Liver (tissue), 9 donors: ENCODE data around the gene EN1. TPM values are rescaled to one million over a fixed set of nuclear protein-coding genes. Genes with fewer than 3 reads are reported as not detected.

Source experiments
- DNase-seq: peaks from one replicate; pipeline ENCODE4 v3.0.0-alpha.2; 2017; ENCODE audit warnings: low spot score
- H3K27ac ChIP-seq, 2 donors: one replicate each; pipeline ENCODE4 v1.7.0; 2013; ENCODE audit warnings: inconsistent platforms in 2 of 2, low read length in 2 of 2, control low read depth in 1 of 2, low read depth in 1 of 2, mild to moderate bottlenecking in 1 of 2
- H3K27me3 ChIP-seq, 4 donors: one replicate each; pipeline versions ENCODE4 v1.6.1 to v1.7.0; 2013; ENCODE audit warnings: low read length in 3 of 4, inconsistent platforms in 1 of 4, mild to moderate bottlenecking in 1 of 4, moderate library complexity in 1 of 4; ENCODE audit not compliant: control insufficient read depth in 4 of 4, insufficient read depth in 4 of 4
- H3K36me3 ChIP-seq, 4 donors: one replicate each; pipeline versions ENCODE4 v1.6.1 to v1.7.0; 2013; ENCODE audit warnings: low read length in 3 of 4, mild to moderate bottlenecking in 3 of 4, low read depth in 1 of 4, moderate library complexity in 1 of 4; ENCODE audit not compliant: control insufficient read depth in 4 of 4, insufficient read depth in 3 of 4
- H3K4me1 ChIP-seq, 4 donors: one replicate each; pipeline versions ENCODE4 v1.6.1 to v1.7.0; 2013; ENCODE audit warnings: low read length in 3 of 4, mild to moderate bottlenecking in 3 of 4, moderate library complexity in 1 of 4; ENCODE audit not compliant: control insufficient read depth in 4 of 4, insufficient read depth in 4 of 4
- H3K4me3 ChIP-seq, 3 donors: one replicate each; pipeline versions ENCODE4 v1.6.1 to v1.7.0; 2013; ENCODE audit warnings: low read length in 3 of 3, control low read depth in 1 of 3, low read depth in 1 of 3, mild to moderate bottlenecking in 1 of 3
- H3K9ac ChIP-seq, 2 donors: one replicate each; pipeline ENCODE4 v1.7.0; 2013; ENCODE audit warnings: low read length in 2 of 2, mild to moderate bottlenecking in 2 of 2, moderate library complexity in 2 of 2, control low read depth in 1 of 2, low read depth in 1 of 2
- H3K9me3 ChIP-seq, 4 donors: one replicate each; pipeline versions ENCODE4 v1.6.1 to v1.7.0; 2013; ENCODE audit warnings: low read length in 3 of 4; ENCODE audit not compliant: control insufficient read depth in 4 of 4
- ATF3 ChIP-seq: IDR thresholded peaks from 2 replicates; pipeline ENCODE4 v1.6.1; 2016; ENCODE audit warnings: antibody characterized with exemption
- CTCF ChIP-seq: fragments of 150-350 bp; IDR thresholded peaks from 2 replicates; pipeline ENCODE4 v1.5.1; 2017; ENCODE audit warnings: improper control_type of control experiment, low read depth, low read length; ENCODE audit not compliant: missing input control
- EGR1 ChIP-seq, 2 donors: IDR thresholded peaks; 2 replicates each; pipeline ENCODE4 v1.6.1; 2016 to 2018; ENCODE audit warnings: antibody characterized with exemption in 2 of 2, low read depth in 2 of 2
- FOXA1 ChIP-seq: IDR thresholded peaks from 2 replicates; pipeline ENCODE4 v1.6.1; 2016; ENCODE audit warnings: antibody characterized with exemption
- FOXA2 ChIP-seq: IDR thresholded peaks from 2 replicates; pipeline ENCODE4 v1.6.1; 2016; ENCODE audit warnings: antibody characterized with exemption
- GABPA ChIP-seq, 2 donors: IDR thresholded peaks in 1 of 2; conservative IDR thresholded peaks in 1 of 2; 2 replicates each; pipeline ENCODE4 v1.6.1; 2016; ENCODE audit warnings: antibody characterized with exemption in 2 of 2, mild to moderate bottlenecking in 1 of 2, moderate library complexity in 1 of 2
- HNF4A ChIP-seq, 2 donors: conservative IDR thresholded peaks; 2 replicates each; pipeline ENCODE4 v1.6.1; 2016; ENCODE audit warnings: antibody characterized with exemption in 2 of 2, mild to moderate bottlenecking in 2 of 2
- HNF4G ChIP-seq: IDR thresholded peaks from 2 replicates; pipeline ENCODE4 v1.6.1; 2016; ENCODE audit warnings: antibody characterized with exemption
- JUND ChIP-seq, 2 donors: IDR thresholded peaks; 2 replicates each; pipeline ENCODE4 v1.6.1; 2016; ENCODE audit warnings: antibody characterized with exemption in 2 of 2
- MAX ChIP-seq: IDR thresholded peaks from 2 replicates; pipeline ENCODE4 v1.6.1; 2016; ENCODE audit warnings: antibody characterized with exemption
- NR2F2 ChIP-seq: IDR thresholded peaks from 2 replicates; pipeline ENCODE4 v1.6.1; 2016; ENCODE audit warnings: antibody characterized with exemption
- RAD21 ChIP-seq, 2 donors: IDR thresholded peaks; 2 replicates each; pipeline ENCODE4 v1.6.1; 2016; ENCODE audit warnings: antibody characterized with exemption in 2 of 2, mild to moderate bottlenecking in 2 of 2
- REST ChIP-seq: IDR thresholded peaks from 2 replicates; pipeline ENCODE4 v1.6.1; 2016; ENCODE audit warnings: antibody characterized with exemption, mild to moderate bottlenecking
- RXRA ChIP-seq, 2 donors: IDR thresholded peaks; 2 replicates each; pipeline ENCODE4 v1.6.1; 2017 to 2018; ENCODE audit warnings: antibody characterized with exemption in 2 of 2, mild to moderate bottlenecking in 1 of 2
- SP1 ChIP-seq: IDR thresholded peaks from 2 replicates; pipeline ENCODE4 v1.6.1; 2018; ENCODE audit warnings: antibody characterized with exemption, mild to moderate bottlenecking
- TAF1 ChIP-seq: conservative IDR thresholded peaks from 2 replicates; pipeline ENCODE4 v1.6.1; 2016; ENCODE audit warnings: antibody characterized with exemption, mild to moderate bottlenecking
- YY1 ChIP-seq: IDR thresholded peaks from 2 replicates; pipeline ENCODE4 v1.6.1; 2016; ENCODE audit warnings: antibody characterized with exemption, mild to moderate bottlenecking
- ZBTB33 ChIP-seq: IDR thresholded peaks from 2 replicates; pipeline ENCODE4 v1.6.1; 2016; ENCODE audit warnings: antibody characterized with exemption
- WGBS: extraction: QIAGEN DNeasy Blood & Tissue Kit; methylation state at CpG from one replicate; pipeline ENCODE4 v1.1.7; 2013; 5-methylcytosine and 5-hydroxymethylcytosine counted together
- polyA plus RNA-seq, 2 donors: library from polyadenylated mRNA; stranded (reverse) in 1 of 2; unstranded in 1 of 2; fragments of 200-250 nt in 1 of 2; fragments of >200 nt in 1 of 2; fragmentation: Nextera tagmentation in 1 of 2; extraction: Ambion mirVana in 1 of 2; gene quantifications; one replicate each; pipeline versions ENCODE4 v1.2.1 to v1.2.3, GENCODE V29; 2013 to 2015
- total RNA-seq, 2 donors: library from RNA; depleted of rRNA; stranded (reverse); fragments of >200 nt; gene quantifications; one replicate each; pipeline ENCODE4 v1.2.3, GENCODE V29; 2014
- donor health status: healthy.
- donor health status: healthy.
- donor health status: healthy.
- donor health status: healthy.
- donor health status: healthy.

Gene EN1
- total and polyA plus RNA-seq, 4 donors, result not detected

- WGBS, result 5% methylated on average over 52 of the region's 52 CpGs
- no peak for DNase-seq
- H3K36me3 ChIP-seq, result no peaks in the 10 kb centered on the region
- H3K4me3 ChIP-seq, result no peak overlapping the region
- peaks cover 6 to 37% (median 17%) of the 10 kb centered on the region in 4 donors for H3K27me3 ChIP-seq
- no peak for TF ChIP-seq JUND (IDR thresholded peaks at IDR 0.05)
- no peak for TF ChIP-seq GABPA (IDR thresholded peaks at IDR 0.05 in 1 of 2, conservative IDR thresholded peaks at IDR 0.05 in 1 of 2)
- TF ChIP-seq HNF4G, result no peak
- no peak for TF ChIP-seq HNF4A (conservative IDR thresholded peaks at IDR 0.05)
- TF ChIP-seq RAD21 (IDR thresholded peaks at IDR 0.05), result no peak
- H3K4me1 ChIP-seq, result peaks cover 3 to 22% (median 9%) of the 10 kb centered on the region in 4 donors
- H3K9ac ChIP-seq, result no peak overlapping the region
- H3K27ac ChIP-seq, result no peak overlapping the region
- H3K9me3 ChIP-seq, result no peaks in the 10 kb centered on the region
Measured at GRCh38 chr2:118849226-118850167, 2.0 kb upstream of the EN1 start.

- no peak for TF ChIP-seq RAD21 (IDR thresholded peaks at IDR 0.05)
- no peak for TF ChIP-seq SP1
- TF ChIP-seq CTCF, result no peak
- TF ChIP-seq RXRA (IDR thresholded peaks at IDR 0.05), result no peak
- TF ChIP-seq YY1, result no peak
- no peak for TF ChIP-seq FOXA1
- no peak for TF ChIP-seq HNF4G
- no peak for TF ChIP-seq NR2F2
- TF ChIP-seq FOXA2, result no peak
- TF ChIP-seq JUND (IDR thresholded peaks at IDR 0.05), result no peak
- no peak for TF ChIP-seq GABPA (IDR thresholded peaks at IDR 0.05 in 1 of 2, conservative IDR thresholded peaks at IDR 0.05 in 1 of 2)
- TF ChIP-seq HNF4A (conservative IDR thresholded peaks at IDR 0.05), result no peak
- no peak for TF ChIP-seq MAX
- no peak for TF ChIP-seq EGR1 (IDR thresholded peaks at IDR 0.05; ENCODE audit: low read depth in 2 of 2)
- no peak for TF ChIP-seq REST
- no peak for TF ChIP-seq TAF1
- TF ChIP-seq ATF3, result no peak
- no peak for TF ChIP-seq ZBTB33
- no peaks in the 10 kb centered on the region for H3K36me3 ChIP-seq
- no peak for DNase-seq
- H3K9me3 ChIP-seq, result no peaks in the 10 kb centered on the region
- peaks cover 11 to 43% (median 20%) of the 10 kb centered on the region in 4 donors for H3K27me3 ChIP-seq
- WGBS, result 5% methylated on average over 46 of the region's 46 CpGs
- H3K27ac ChIP-seq, result no peak overlapping the region
- H3K9ac ChIP-seq, result no peak overlapping the region
- no peak overlapping the region for H3K4me3 ChIP-seq
- H3K4me1 ChIP-seq, result peaks cover 3 to 21% (median 9%) of the 10 kb centered on the region in 4 donors
Measured at GRCh38 chr2:118848381-118849225, 1.2 kb upstream of the EN1 start.
